Fibroblast of the aortic adventitia (primary cell): Measurements from ENCODE around the gene NREP. TPM values are rescaled to one million over a fixed set of nuclear protein-coding genes. Genes with fewer than 3 reads are reported as not detected.

Source experiments
- DNase-seq: peaks from one replicate; pipeline ENCODE4 v3.0.0-alpha.2; 2010; ENCODE audit warnings: low read depth
- H3K4me3 ChIP-seq: 2 replicates; pipeline ENCODE4 v1.5.1; 2011; ENCODE audit warnings: low read depth, mild to moderate bottlenecking, control low read depth, low read length, moderate library complexity
- CTCF ChIP-seq: IDR thresholded peaks from 2 replicates; pipeline ENCODE4 v1.5.1; 2011; ENCODE audit warnings: mild to moderate bottlenecking, low read length, control low read depth, inconsistent platforms; ENCODE audit not compliant: insufficient read depth
- total RNA-seq: library from RNA; depleted of rRNA; stranded (reverse); fragments of >200 nt; gene quantifications from 2 replicates; pipeline ENCODE4 v1.2.3, GENCODE V29; 2012; ENCODE audit warnings: low replicate concordance

The NREP gene
- total RNA-seq, 1 donor: 102 TPM

DNA sequence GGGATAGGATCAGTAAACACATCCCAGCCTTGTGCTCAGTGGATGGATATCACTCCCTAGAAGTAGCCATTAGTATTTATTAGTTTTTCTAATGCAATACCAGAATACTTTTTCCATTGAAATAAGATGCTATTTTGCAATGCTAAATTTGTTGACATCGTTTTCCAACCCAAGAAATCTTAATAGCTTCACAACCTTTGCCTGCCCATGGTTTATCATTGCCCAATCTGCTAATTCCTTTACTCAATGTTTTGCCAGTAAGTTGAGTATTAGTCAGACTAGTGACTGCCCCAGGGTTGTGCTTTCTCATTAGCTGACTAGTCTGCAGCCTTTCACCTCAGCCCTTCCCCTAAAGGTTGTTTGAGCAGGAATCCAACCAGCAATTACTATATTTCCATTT lies 62.9 kb downstream of the NREP start:
- peak; percentile 67 for DNase-seq
- no peak for TF ChIP-seq CTCF
- no peak overlapping the region for H3K4me3 ChIP-seq

- DNase-seq: peak; percentile 47
- H3K4me3 ChIP-seq: no peak overlapping the region
- TF ChIP-seq CTCF: no peak
Measured at GRCh38 chr5:111691914-111692313, 65.1 kb downstream of the NREP start.

DNA sequence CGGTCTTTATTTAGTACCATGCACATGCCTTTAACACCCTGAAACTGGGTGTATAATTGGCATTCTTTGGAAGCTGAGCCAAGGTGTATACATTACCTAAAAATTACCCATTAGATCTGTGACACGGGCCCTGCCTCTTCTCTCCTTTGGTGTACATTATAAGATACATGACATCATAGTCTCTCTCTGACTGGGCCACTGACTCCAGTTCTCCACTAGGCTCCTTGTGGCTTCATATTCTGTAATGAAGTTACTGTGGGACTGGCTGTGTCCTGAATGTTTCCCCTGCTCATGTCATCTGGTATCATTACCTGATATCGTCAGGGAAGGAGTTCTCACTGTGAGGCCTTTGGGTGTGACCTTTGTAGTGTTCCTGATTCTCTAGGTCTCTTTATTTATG lies 65.5 kb downstream of the NREP start:
- no peak for TF ChIP-seq CTCF
- H3K4me3 ChIP-seq: no peak overlapping the region
- DNase-seq: no peak

GRCh38 chr5:111689357-111689935 lies 67.5 kb downstream of the NREP start:
- TF ChIP-seq CTCF: no peak
- DNase-seq: no peak
- H3K4me3 ChIP-seq: no peak overlapping the region

GRCh38 chr5:111685969-111686368 lies 71.0 kb downstream of the NREP start:
- TF ChIP-seq CTCF: no peak
- no peak overlapping the region for H3K4me3 ChIP-seq
- DNase-seq: no peak

- no peak for TF ChIP-seq CTCF
- DNase-seq: no peak
- no peak overlapping the region for H3K4me3 ChIP-seq
Measured at GRCh38 chr5:111682641-111683040, 74.4 kb downstream of the NREP start.

GRCh38 chr5:111682121-111682520 lies 74.9 kb downstream of the NREP start:
- TF ChIP-seq CTCF: no peak
- no peak for DNase-seq
- H3K4me3 ChIP-seq: no peak overlapping the region
